ENCODE measurements around the gene CACNA1I.

- no peak for TF ChIP-seq CTCF (IDR thresholded peaks at IDR 0.05 in 2 of 3, conservative IDR thresholded peaks at IDR 0.05 in 1 of 3; ENCODE audit: borderline replicate concordance in 1 of 3, insufficient read depth in 1 of 3, low read depth in 2 of 3, low read length in 2 of 3)
- no peak for TF ChIP-seq SIN3A (IDR thresholded peaks at IDR 0.05; ENCODE audit: low read depth)
- TF ChIP-seq MAX (IDR thresholded peaks at IDR 0.05): no peak
- TF ChIP-seq POLR2A (IDR thresholded peaks at IDR 0.05; ENCODE audit: borderline replicate concordance, extremely low read depth, insufficient read depth, insufficient read length): no peak
- TF ChIP-seq EZH2phosphoT487 (IDR thresholded peaks at IDR 0.05; ENCODE audit: borderline replicate concordance): no peak
- no peak for TF ChIP-seq JUND (IDR thresholded peaks at IDR 0.05)
- TF ChIP-seq EZH2 (IDR thresholded peaks at IDR 0.05): no peak
- TF ChIP-seq SRF (IDR thresholded peaks at IDR 0.05; ENCODE audit: low read depth): no peak
- TF ChIP-seq TCF7L2 (IDR thresholded peaks at IDR 0.05; ENCODE audit: borderline replicate concordance, extremely low read depth, insufficient read depth, insufficient read length): no peak
- TF ChIP-seq RAD21 (IDR thresholded peaks at IDR 0.05; ENCODE audit: low read depth): no peak
- TF ChIP-seq ZNF274 (IDR thresholded peaks at IDR 0.05; ENCODE audit: low read depth, low read length): no peak
- no peak for TF ChIP-seq YY1 (IDR thresholded peaks at IDR 0.05; ENCODE audit: extremely low read depth, insufficient replicate concordance, low read depth, low read length)
- TF ChIP-seq SP1 (IDR thresholded peaks at IDR 0.05; ENCODE audit: low read depth): no peak
- no peak for TF ChIP-seq POLR2AphosphoS5 (IDR thresholded peaks at IDR 0.05; ENCODE audit: low read depth, low read length)
Observed at GRCh38 chr22:39629851-39630250, 59.3 kb downstream of the CACNA1I start.
